Measurements from ENCODE around the gene RASSF9.

GRCh38 chr12:85877459-85877858 is 41.2 kb upstream of the RASSF9 start:
- TF ChIP-seq CTCF (IDR thresholded peaks at IDR 0.05) = no peak
- TF ChIP-seq POLR2A (IDR thresholded peaks at IDR 0.05) = no peak
